Mesothelial cell of epicardium (in vitro differentiated cells): Measurements from ENCODE around the gene RPL13. TPM values are rescaled to one million over a fixed set of nuclear protein-coding genes. Genes with fewer than 3 reads are reported as not detected.

Experiments used
- DNase-seq, 2 experiments: peaks; one replicate each; pipeline ENCODE4 v3.0.0; 2021; ENCODE audit warnings: low spot score in 2 of 2; ENCODE audit not compliant: unreplicated experiment in 2 of 2
- H3K27ac Mint-ChIP-seq: 2 replicates; pipeline ENCODE4 v1.8.0; 2021; ENCODE audit warnings: mixed read lengths
- H3K27me3 Mint-ChIP-seq: 2 replicates; pipeline ENCODE4 v1.8.0; 2021; ENCODE audit warnings: low read depth, mixed read lengths
- H3K36me3 Mint-ChIP-seq: 2 replicates; pipeline ENCODE4 v1.8.0; 2021; ENCODE audit warnings: mixed read lengths
- H3K4me1 Mint-ChIP-seq: 2 replicates; pipeline ENCODE4 v1.8.0; 2021; ENCODE audit warnings: mixed read lengths
- H3K4me3 Mint-ChIP-seq: 2 replicates; pipeline ENCODE4 v1.8.0; 2021; ENCODE audit warnings: mild to moderate bottlenecking, moderate library complexity, mixed read lengths
- H3K9me3 Mint-ChIP-seq: 2 replicates; pipeline ENCODE4 v1.8.0; 2021; ENCODE audit warnings: mixed read lengths
- CTCF ChIP-seq: fragments of 200-600 bp; sonication (generic); IDR thresholded peaks from one replicate; pipeline ENCODE4 v1.5.0; 2021; ENCODE audit warnings: antibody characterized with exemption; ENCODE audit not compliant: unreplicated experiment
- total RNA-seq: library from RNA; stranded (reverse); gene quantifications from 3 replicates; pipeline ENCODE4 v1.2.1, GENCODE V29; 2021

RPL13 gene
- total RNA-seq, 1 donor from 2014 or later, result 2,065 TPM

GRCh38 chr16:89593841-89594240 lies 33.4 kb downstream of the RPL13 start:
- Mint-ChIP-seq H3K36me3 (no peaks in the 10 kb centered on the region), H3K4me3 (no peak overlapping the region), H3K27me3 (no peaks in the 10 kb centered on the region), H3K9me3 (no peaks in the 10 kb centered on the region), H3K27ac (no peak overlapping the region), H3K4me1 (no peaks in the 10 kb centered on the region)
- no peak for TF ChIP-seq CTCF
- DNase-seq, result no peak

- H3K4me1 Mint-ChIP-seq, result no peaks in the 10 kb centered on the region
- no peak for TF ChIP-seq CTCF
- no peaks in the 10 kb centered on the region for H3K27me3 Mint-ChIP-seq
- no peaks in the 10 kb centered on the region for H3K9me3 Mint-ChIP-seq
- H3K27ac Mint-ChIP-seq, result no peak overlapping the region
- H3K4me3 Mint-ChIP-seq, result no peak overlapping the region
- H3K36me3 Mint-ChIP-seq, result no peaks in the 10 kb centered on the region
- DNase-seq, result no peak
Measured at GRCh38 chr16:89595330-89596060, 35.0 kb downstream of the RPL13 start.

GRCh38 chr16:89596061-89596689 lies 35.7 kb downstream of the RPL13 start:
- no peak for TF ChIP-seq CTCF
- Mint-ChIP-seq H3K4me3 (no peak overlapping the region), H3K27ac (no peak overlapping the region), H3K36me3 (no peaks in the 10 kb centered on the region), H3K4me1 (no peaks in the 10 kb centered on the region), H3K27me3 (no peaks in the 10 kb centered on the region), H3K9me3 (no peaks in the 10 kb centered on the region)
- no peak for DNase-seq

- no peaks in the 10 kb centered on the region for H3K27me3 Mint-ChIP-seq
- H3K4me1 Mint-ChIP-seq, result no peaks in the 10 kb centered on the region
- no peak overlapping the region for H3K27ac Mint-ChIP-seq
- H3K9me3 Mint-ChIP-seq, result no peaks in the 10 kb centered on the region
- no peak overlapping the region for H3K4me3 Mint-ChIP-seq
- no peak for DNase-seq
- no peak for TF ChIP-seq CTCF
- H3K36me3 Mint-ChIP-seq, result no peaks in the 10 kb centered on the region
Measured at GRCh38 chr16:89596957-89597649, 36.6 kb downstream of the RPL13 start.

- Mint-ChIP-seq H3K9me3 (no peaks in the 10 kb centered on the region), H3K36me3 (no peaks in the 10 kb centered on the region), H3K4me1 (peaks cover 7% of the 10 kb centered on the region), H3K27me3 (peaks cover 3% of the 10 kb centered on the region), H3K4me3 (no peak overlapping the region), H3K27ac (no peak overlapping the region)
- TF ChIP-seq CTCF, result no peak
- DNase-seq, result no peak
Measured at GRCh38 chr16:89598199-89598598, 37.7 kb downstream of the RPL13 start.
